Upper lobe of left lung (tissue), 4 donors: ENCODE measurements around the gene PALMD.

ENCODE experiments used
- CTCF ChIP-seq, 6 experiments: fragments of 450-650 bp in 4 of 6; fragments of 200-600 bp in 2 of 6; sonication (generic) in 2 of 6; IDR thresholded peaks; one replicate each; pipeline ENCODE4 v1.5.1; 2016 to 2019; ENCODE audit warnings: antibody characterized with exemption in 6 of 6
- EP300 ChIP-seq, 4 donors: sonication (generic); formaldehyde crosslinking; IDR thresholded peaks; one replicate each; pipeline ENCODE4 v1.5.1; 2017; ENCODE audit warnings: antibody characterized with exemption in 4 of 4, control low read depth in 2 of 4

- TF ChIP-seq CTCF (IDR thresholded peaks at IDR 0.05) = no peak
- no peak for TF ChIP-seq EP300 (IDR thresholded peaks at IDR 0.05)
Observed at GRCh38 chr1:99641558-99641957, 4.4 kb upstream of the PALMD start.
